H7 (cell line): ENCODE measurements around the gene F10. TPM values are rescaled to one million over a fixed set of nuclear protein-coding genes. Genes with fewer than 3 reads are reported as not detected.

Experiments
- DNase-seq: peaks from one replicate; pipeline ENCODE4 v3.0.0; 2012
- H3K27me3 ChIP-seq: 2 replicates; pipeline ENCODE4 v1.6.0; 2011; ENCODE audit warnings: mild to moderate bottlenecking, low read length; ENCODE audit not compliant: control insufficient read depth, insufficient read depth
- H3K36me3 ChIP-seq: replicated peaks from 2 replicates; pipeline ENCODE4 v1.5.1; 2011; ENCODE audit warnings: low read length; ENCODE audit not compliant: control insufficient read depth, insufficient read depth
- H3K4me3 ChIP-seq: 2 replicates; pipeline ENCODE4 v1.5.1; 2011; ENCODE audit warnings: low read depth, mild to moderate bottlenecking, control low read depth, low read length, moderate library complexity; ENCODE audit not compliant: insufficient read depth
- total RNA-seq: library from RNA; depleted of rRNA; stranded (reverse); fragments of >200 nt; shearing (Covaris generic); gene quantifications from 2 replicates; pipeline ENCODE4 v1.2.3, GENCODE V29; 2014

F10 gene
- total RNA-seq, 1 experiment from 2014 or later = 2.1 TPM

DNA sequence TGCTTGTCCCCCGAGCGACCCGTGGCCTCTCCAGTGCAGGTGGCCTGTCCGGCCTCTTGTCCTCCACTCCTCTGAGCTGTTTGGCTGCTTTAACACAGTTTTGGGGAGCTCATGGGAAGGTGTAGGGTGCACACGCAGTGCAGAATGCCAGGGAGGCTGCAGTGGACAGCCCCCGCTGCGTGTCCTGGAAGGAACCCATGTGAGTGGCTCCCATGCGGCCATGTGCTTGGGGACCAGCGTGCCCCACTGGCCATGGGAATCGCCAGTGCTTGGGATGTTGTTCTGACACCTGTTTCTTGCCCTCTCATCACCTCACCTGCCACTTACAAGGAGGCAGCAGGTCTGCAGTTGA is 39.6 kb upstream of the F10 start:
- Histone ChIP-seq H3K36me3 (no peaks in the 10 kb centered on the region; the same call in 1 of the 2 replicates), H3K27me3 (no peaks in the 10 kb centered on the region), H3K4me3 (no peak overlapping the region)
- no peak for DNase-seq

DNA sequence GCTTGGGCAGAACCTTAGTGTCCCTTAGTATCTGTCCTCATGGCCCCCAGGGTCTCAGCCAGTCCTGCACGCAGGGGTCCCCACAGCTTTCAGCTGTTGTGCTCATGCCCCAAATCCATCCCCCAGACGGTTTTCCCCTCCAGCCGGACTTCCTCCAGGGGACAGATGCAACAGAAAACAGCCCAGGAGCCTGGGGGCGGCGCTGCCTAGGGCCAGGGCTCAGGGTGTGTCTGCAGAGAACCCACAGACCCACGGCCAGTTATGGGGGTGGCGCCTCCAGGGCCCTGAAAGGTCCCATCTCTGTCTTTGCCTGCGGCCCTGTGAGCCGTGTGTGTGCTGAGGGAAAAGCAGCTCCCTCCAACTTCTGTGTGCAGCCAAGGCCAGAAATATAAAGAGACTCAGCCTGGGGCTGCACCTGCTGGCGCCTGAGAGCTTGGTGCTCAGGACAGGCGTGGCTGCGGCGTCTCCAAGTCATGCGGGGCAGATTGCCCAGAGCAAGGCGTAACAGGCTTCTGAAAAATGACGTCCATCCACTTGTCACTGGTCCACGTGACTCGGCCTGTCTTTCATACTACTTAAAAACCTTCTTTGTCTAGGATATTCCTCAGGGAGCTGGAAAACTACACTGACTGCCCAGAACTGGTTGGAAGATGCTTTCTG is 39.1 kb upstream of the F10 start:
- Histone ChIP-seq H3K27me3 (no peaks in the 10 kb centered on the region), H3K36me3 (no peaks in the 10 kb centered on the region; the same call in 1 of the 2 replicates), H3K4me3 (no peak overlapping the region)
- no peak for DNase-seq

- Histone ChIP-seq H3K36me3 (no peaks in the 10 kb centered on the region; the same call in 1 of the 2 replicates), H3K27me3 (no peaks in the 10 kb centered on the region), H3K4me3 (no peak overlapping the region)
- peak; percentile 84 for DNase-seq
Measured at GRCh38 chr13:113084094-113084942, 38.3 kb upstream of the F10 start.

DNA sequence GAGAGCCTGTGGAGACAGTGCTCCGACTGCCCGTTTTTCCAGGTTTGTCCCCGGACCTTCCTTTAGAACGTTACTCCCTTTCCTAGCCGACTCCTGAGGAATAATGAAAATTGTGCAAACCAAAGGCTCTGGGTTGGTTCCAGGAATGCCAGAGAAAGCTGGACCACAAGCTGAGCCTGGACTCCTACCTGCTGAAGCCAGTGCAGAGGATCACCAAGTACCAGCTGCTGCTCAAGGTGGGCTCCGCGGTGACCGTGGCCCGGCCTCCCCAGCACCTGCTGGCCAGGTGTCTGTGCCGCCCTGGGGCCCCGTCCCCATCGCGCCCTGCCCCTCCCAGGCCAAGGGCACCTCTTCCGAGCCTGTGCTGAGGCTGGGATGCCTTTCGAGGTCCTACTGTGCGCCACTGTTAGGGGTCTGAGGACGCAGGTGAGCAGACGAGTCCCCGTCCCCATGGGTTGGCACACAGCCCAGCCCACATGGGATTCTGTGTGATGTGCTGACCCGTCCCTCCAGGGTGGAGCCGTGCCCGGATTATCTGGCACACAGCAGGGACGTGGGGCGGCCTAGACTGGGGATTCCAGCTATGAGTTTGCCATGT is 37.6 kb upstream of the F10 start:
- no peak overlapping the region for H3K4me3 ChIP-seq
- no peaks in the 10 kb centered on the region for H3K27me3 ChIP-seq
- no peak for DNase-seq
- H3K36me3 ChIP-seq = no peaks in the 10 kb centered on the region; the same call in 1 of the 2 replicates

DNA sequence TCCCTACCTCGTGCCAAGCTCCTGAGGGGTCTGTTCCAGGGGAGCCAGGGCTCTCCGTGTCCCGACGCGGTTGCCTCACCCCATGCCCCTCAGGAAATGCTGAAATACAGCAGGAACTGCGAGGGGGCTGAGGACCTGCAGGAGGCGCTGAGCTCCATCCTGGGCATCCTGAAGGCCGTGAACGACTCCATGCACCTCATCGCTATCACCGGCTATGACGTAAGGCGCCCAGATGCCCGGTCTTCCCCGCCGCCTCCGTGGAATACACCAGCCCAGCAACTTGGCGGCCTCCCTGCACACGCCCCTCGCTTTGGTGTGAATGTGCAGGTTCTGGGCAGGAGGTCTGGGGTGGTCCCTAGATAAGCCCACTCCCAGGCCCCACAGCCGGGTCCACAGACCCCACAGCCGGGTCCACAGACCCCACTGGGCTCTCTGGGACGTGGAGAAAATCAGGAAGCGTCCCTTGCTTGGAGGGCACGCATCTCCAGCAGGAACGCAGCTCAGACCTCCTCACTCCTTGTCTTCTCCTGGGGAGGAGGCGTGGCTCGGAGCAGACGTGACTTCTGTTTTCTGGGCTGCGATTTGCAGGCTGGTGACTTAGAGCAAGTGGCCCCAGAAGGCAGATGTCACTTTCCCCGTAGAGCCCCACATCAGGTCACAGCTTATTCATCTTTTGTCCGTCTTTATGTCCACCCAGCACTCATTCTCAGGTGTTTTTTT is 36.4 kb upstream of the F10 start:
- Histone ChIP-seq H3K36me3 (no peaks in the 10 kb centered on the region; the same call in 1 of the 2 replicates), H3K4me3 (no peak overlapping the region), H3K27me3 (no peaks in the 10 kb centered on the region)
- DNase-seq = peak; percentile 92

DNA sequence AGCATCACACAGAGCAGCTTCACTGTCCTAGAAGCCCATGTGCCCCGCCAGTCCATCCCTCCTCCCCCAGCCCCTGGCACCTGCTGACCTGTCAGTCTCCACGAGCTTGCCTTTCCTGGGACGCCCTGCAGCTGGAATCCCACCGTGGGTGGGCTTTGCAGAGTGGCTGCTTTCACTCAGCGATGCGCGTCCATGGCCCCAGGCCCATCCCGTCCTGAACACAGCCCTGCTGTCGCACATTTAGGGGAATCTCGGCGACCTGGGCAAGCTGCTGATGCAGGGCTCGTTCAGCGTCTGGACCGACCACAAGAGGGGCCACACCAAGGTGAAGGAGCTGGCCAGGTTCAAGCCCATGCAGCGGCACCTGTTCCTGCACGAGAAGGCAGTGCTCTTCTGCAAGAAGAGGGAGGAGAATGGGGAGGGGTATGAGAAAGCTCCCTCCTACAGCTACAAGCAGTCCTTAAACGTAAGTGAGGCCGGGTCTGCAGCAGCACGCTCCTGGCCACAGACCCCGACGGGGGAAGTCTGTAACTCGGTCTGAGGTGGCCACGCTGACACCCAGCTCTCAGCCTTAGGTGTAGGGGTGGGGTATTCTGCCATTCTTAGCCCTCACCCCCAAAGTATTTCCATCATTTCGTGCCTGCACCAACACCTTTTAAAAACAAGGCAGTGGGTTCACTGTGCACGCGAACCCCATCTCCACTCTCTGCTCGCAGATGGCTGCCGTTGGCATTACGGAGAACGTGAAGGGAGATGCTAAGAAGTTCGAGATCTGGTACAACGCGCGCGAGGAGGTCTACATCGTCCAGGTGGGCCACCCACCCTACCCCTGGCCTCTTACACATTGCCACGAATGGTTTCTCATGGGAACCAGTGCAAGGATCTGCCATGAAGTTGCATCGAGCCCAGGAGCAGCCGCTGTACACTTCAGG is 35.3 kb upstream of the F10 start:
- Histone ChIP-seq H3K27me3 (no peaks in the 10 kb centered on the region), H3K36me3 (no peaks in the 10 kb centered on the region; the same call in 1 of the 2 replicates), H3K4me3 (no peak overlapping the region)
- no peak for DNase-seq

GRCh38 chr13:113087923-113088690 is 34.5 kb upstream of the F10 start:
- H3K27me3 ChIP-seq = no peaks in the 10 kb centered on the region
- no peak for DNase-seq
- no peak overlapping the region for H3K4me3 ChIP-seq
- H3K36me3 ChIP-seq = no peaks in the 10 kb centered on the region; the same call in 1 of the 2 replicates

DNA sequence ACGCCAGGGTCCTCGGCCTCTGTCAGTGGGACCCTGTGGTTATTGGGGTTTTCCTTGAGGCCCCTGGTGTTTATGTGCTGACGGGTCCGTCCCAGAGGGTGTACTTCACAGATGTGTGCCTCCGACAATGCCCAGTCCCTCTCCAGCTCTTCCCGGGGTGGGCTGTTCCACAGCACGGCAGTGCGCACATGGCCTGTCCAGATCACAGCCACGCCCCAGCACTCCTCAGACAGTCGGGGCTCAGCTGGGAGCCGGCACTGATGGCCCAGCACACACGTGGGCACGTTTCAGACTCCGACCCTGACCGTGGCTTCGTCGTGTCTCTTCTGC is 33.9 kb upstream of the F10 start:
- no peak for DNase-seq
- Histone ChIP-seq H3K4me3 (no peak overlapping the region), H3K36me3 (no peaks in the 10 kb centered on the region; the same call in 1 of the 2 replicates), H3K27me3 (no peaks in the 10 kb centered on the region)

DNA sequence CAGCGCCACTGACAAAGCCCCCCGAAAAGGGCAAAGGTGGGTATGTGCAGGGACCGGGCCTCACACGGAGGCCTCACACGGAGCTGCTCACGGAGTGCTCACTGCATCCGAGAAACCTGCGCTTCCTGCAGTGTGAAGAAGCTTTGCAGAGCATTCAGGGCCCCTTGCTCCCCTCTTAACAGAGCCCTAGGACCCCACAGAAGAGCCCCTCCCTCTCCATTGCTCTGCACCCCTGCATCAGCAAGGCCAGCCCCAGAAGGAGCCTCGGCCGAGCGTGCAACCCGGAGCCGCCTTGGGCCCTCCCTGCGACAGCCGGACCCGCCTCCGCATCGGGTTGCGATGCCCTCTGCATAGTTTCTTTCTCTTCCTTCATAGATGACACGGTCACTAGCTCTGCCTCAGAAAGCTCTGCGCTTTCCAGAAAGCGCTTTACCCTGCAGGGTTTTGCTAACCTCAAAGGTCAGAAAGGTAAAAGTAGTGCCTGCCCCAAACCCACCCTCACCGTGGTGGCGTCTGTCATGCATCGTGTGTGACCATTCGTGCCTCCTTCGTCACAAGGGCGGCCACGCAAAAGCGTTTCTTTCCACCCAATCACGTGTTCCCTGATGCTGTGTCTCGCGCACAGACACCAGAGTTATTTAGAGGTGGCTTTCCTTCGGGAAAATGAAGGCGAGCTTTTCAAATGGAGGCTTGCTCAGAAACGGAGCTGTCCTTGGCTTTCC is 32.7 kb upstream of the F10 start:
- Histone ChIP-seq H3K4me3 (no peak overlapping the region), H3K36me3 (no peaks in the 10 kb centered on the region; the same call in 1 of the 2 replicates), H3K27me3 (no peaks in the 10 kb centered on the region)
- DNase-seq = peak; percentile 90

DNA sequence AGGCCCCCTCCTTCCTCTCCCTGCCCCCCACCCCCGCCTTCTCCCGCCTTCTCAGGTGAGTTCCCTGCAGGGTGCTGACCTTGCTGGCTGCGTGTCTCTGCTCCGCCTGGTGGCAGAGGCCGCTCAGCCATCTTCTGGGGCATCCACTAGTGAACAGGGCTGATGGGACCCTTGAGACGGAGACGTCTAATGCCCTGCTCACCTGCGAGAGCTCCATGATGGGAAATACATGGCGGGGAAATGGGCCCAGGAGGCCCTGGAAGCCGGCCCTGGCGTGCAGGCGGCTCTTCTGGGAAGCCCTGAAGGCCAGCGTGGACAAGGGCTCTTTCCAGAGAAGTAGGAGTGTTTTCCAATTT is 32.2 kb upstream of the F10 start:
- Histone ChIP-seq H3K27me3 (no peaks in the 10 kb centered on the region), H3K36me3 (no peaks in the 10 kb centered on the region; the same call in 1 of the 2 replicates), H3K4me3 (no peak overlapping the region)
- DNase-seq = peak; percentile 94

GRCh38 chr13:113090806-113091205 is 31.8 kb upstream of the F10 start:
- no peak for DNase-seq
- H3K36me3 ChIP-seq = no peaks in the 10 kb centered on the region; the same call in 1 of the 2 replicates
- H3K4me3 ChIP-seq = no peak overlapping the region
- H3K27me3 ChIP-seq = no peaks in the 10 kb centered on the region

GRCh38 chr13:113091211-113091771 is 31.3 kb upstream of the F10 start:
- no peak overlapping the region for H3K4me3 ChIP-seq
- DNase-seq = no peak
- no peaks in the 10 kb centered on the region for H3K27me3 ChIP-seq
- no peaks in the 10 kb centered on the region; the same call in 1 of the 2 replicates for H3K36me3 ChIP-seq
